SJSA1 (cell line): Measurements from ENCODE around the gene RAD51D. TPM values are rescaled to one million over a fixed set of nuclear protein-coding genes. Genes with fewer than 3 reads are reported as not detected.
A peak's percentile ranks its signal among the peaks of the same experiment; 100 is the strongest.
"Not testable (repeated sequence)": the region's sequence is repeated elsewhere in the genome, so short reads cannot be mapped to it uniquely, and the experiment has no call there.

Experiments used
- DNase-seq, 2 experiments: peaks; one replicate each; pipeline ENCODE4 v3.0.0-alpha.2; 2015 to 2020; ENCODE audit warnings: low spot score in 2 of 2, low read depth in 1 of 2
- H3K27ac ChIP-seq: fragments of 250-450 bp; sonication (Bioruptor Pico); 2 replicates; pipeline ENCODE4 v1.5.1; 2020; ENCODE audit warnings: mild to moderate bottlenecking, moderate library complexity
- H3K27me3 ChIP-seq: fragments of 250-450 bp; sonication (Bioruptor Pico); replicated peaks from 2 replicates; pipeline ENCODE4 v1.5.1; 2020; ENCODE audit warnings: mild to moderate bottlenecking, moderate library complexity
- H3K36me3 ChIP-seq: fragments of 250-450 bp; sonication (Bioruptor Pico); 2 replicates; pipeline ENCODE4 v1.5.1; 2020; ENCODE audit warnings: mild to moderate bottlenecking
- H3K4me1 ChIP-seq: fragments of 250-450 bp; sonication (Bioruptor Pico); replicated peaks from 2 replicates; pipeline ENCODE4 v1.6.1; 2021; ENCODE audit warnings: mild to moderate bottlenecking
- H3K4me3 ChIP-seq: fragments of 250-450 bp; sonication (Bioruptor Pico); 2 replicates; pipeline ENCODE4 v1.5.1; 2020; ENCODE audit warnings: mild to moderate bottlenecking
- H3K9me3 ChIP-seq: fragments of 250-450 bp; sonication (Bioruptor Pico); replicated peaks from 2 replicates; pipeline ENCODE4 v1.5.1; 2020; ENCODE audit warnings: mild to moderate bottlenecking
- total RNA-seq: library from RNA; depleted of rRNA; stranded (reverse); fragments of >200 nt; shearing (Covaris generic); gene quantifications from 2 replicates; pipeline ENCODE4 v1.2.3, GENCODE V29; 2014

RAD51D gene
- total RNA-seq, 1 experiment from 2014 or later = 13.7 TPM

GRCh38 chr17:35152421-35153140 is 32.9 kb upstream of the RAD51D start:
- Histone ChIP-seq H3K4me3 (no peak overlapping the region), H3K4me1 (no peaks in the 10 kb centered on the region), H3K27ac (no peak overlapping the region), H3K27me3 (peaks cover 4% of the 10 kb centered on the region; the same call in 1 of the 2 replicates), H3K36me3 (no peaks in the 10 kb centered on the region), H3K9me3 (no peaks in the 10 kb centered on the region)
- DNase-seq = no peak

DNA sequence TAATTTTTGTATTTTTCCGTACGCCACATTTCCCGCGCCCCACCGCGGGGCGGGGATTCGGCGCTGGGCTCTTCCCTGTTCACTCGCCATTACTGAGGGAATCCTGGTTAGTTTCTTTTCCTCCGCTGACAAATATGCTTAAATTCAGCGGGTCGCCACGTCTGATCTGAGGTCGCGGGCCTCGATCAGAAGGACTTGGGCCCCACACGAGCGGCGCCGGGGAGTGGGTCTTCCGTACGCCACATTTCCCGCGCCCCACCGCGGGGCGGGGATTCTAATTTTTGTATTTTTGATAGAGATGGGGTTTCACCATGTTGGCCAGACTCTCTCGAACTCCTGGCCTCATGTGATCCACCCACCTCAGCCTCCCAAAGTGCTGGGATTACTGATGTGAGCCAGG is 31.4 kb upstream of the RAD51D start:
- not testable (repeated sequence) for H3K27ac ChIP-seq, H3K4me1 ChIP-seq, H3K36me3 ChIP-seq, DNase-seq, H3K27me3 ChIP-seq, H3K4me3 ChIP-seq, H3K9me3 ChIP-seq

- Histone ChIP-seq H3K27me3 (peaks cover 4% of the 10 kb centered on the region; the same call in 1 of the 2 replicates), H3K27ac (no peak overlapping the region), H3K36me3 (no peaks in the 10 kb centered on the region), H3K4me3 (no peak overlapping the region), H3K4me1 (no peaks in the 10 kb centered on the region), H3K9me3 (no peaks in the 10 kb centered on the region)
- DNase-seq = no peak
These were observed 30.3 kb upstream of the RAD51D start for GRCh38 chr17:35149941-35150340.

DNA sequence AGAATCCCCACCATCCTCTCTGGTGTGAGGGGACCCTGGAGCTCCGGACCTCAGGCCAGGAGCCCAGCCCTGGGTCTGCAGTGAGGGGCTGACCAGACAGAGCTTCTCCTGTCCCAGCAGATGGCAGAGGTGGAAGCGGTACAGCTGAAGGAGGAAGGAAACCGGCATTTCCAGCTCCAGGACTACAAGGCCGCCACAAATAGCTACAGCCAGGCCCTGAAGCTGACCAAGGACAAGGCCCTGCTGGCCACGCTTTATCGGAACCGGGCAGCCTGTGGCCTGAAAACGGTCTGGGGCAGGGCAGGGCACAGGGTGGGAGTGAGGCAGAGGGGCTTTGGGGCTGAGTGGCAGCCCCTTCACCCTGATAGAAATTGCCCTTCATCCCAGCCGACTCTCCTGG is 28.5 kb upstream of the RAD51D start:
- Histone ChIP-seq H3K27ac (no peak overlapping the region), H3K27me3 (peaks cover 4% of the 10 kb centered on the region; the same call in 1 of the 2 replicates), H3K9me3 (no peaks in the 10 kb centered on the region), H3K4me1 (no peaks in the 10 kb centered on the region), H3K36me3 (no peaks in the 10 kb centered on the region), H3K4me3 (no peak overlapping the region)
- no peak for DNase-seq

DNA sequence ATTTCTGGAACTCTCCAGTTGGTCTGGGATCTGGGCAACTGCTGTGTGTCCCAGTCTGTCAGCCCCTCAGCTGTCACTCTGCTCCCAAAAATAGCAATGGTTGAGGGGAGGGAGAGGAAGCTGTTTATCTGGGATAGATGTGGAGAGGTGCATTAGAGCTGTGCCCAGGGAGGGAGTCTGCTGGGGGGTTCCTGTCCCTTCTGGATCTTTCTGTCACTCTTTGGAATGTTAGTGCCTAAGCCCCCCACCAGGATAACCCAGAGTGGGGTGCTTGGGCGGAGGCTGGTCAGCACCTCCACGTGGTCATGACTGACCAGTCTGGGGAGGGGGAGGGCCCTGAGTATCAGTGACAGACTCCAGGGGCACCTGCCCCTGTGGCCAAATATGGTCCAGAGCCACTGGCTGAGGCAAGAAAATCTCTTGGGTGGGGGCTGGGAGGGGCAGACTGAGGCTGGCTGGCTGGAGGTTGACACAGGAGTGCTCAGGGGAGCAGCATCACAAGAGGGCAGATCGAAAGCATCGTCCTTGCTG is 27.8 kb upstream of the RAD51D start, which contains the start of gene UNC45B:
Gene UNC45B, plus strand, starts transcription at position 443 of the 531 bp plus-strand sequence. CDS start 447 bp downstream, outside the sequence.
- no peaks in the 10 kb centered on the region for H3K4me1 ChIP-seq
- no peak for DNase-seq
- no peaks in the 10 kb centered on the region for H3K36me3 ChIP-seq
- no peak within 1 kb of the TSS for H3K4me3 ChIP-seq
- H3K27me3 ChIP-seq = peaks cover 3% of the 10 kb centered on the region; the same call in 1 of the 2 replicates
- no peaks in the 10 kb centered on the region for H3K9me3 ChIP-seq
- no peak within 1 kb of the TSS for H3K27ac ChIP-seq

GRCh38 chr17:35146214-35146833 is 26.7 kb upstream of the RAD51D start:
- H3K9me3 ChIP-seq = no peaks in the 10 kb centered on the region
- H3K4me3 ChIP-seq = no peak overlapping the region
- H3K4me1 ChIP-seq = no peaks in the 10 kb centered on the region
- H3K27ac ChIP-seq = no peak overlapping the region
- H3K27me3 ChIP-seq = no peaks in the 10 kb centered on the region
- no peak for DNase-seq
- peaks cover 5% of the 10 kb centered on the region; the same call in 1 of the 2 replicates for H3K36me3 ChIP-seq

DNA sequence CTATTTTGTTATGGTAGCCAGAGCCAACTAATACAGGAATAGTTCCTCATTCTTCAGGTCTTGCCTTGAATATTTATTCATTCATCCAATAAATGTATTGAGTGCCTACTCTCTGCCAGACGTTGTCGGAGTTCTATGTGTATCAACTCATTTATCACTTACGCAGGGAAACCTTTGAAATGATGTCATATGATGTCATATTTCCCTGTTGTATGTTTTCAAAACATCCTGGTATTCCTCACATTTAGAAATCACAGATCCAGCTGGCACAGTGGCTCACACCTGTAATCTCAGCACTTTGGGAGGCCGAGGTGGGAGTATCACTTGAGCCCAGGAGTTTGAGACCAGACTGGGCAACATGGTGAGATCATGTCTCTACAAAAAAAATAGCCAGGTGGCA is 25.2 kb upstream of the RAD51D start:
- H3K4me1 ChIP-seq = peaks cover 5% of the 10 kb centered on the region; the same call in 1 of the 2 replicates
- H3K36me3 ChIP-seq = peaks cover 6% of the 10 kb centered on the region
- H3K27me3 ChIP-seq = no peaks in the 10 kb centered on the region
- H3K27ac ChIP-seq = no peak overlapping the region
- no peak for DNase-seq
- no peak overlapping the region for H3K4me3 ChIP-seq
- no peaks in the 10 kb centered on the region for H3K9me3 ChIP-seq

- Histone ChIP-seq H3K27ac (no peak overlapping the region), H3K4me1 (peaks cover 5% of the 10 kb centered on the region; the same call in 1 of the 2 replicates), H3K9me3 (no peaks in the 10 kb centered on the region), H3K36me3 (peaks cover 27% of the 10 kb centered on the region), H3K4me3 (peak overlapping the region; percentile 79), H3K27me3 (no peaks in the 10 kb centered on the region)
- no peak for DNase-seq
These were observed 22.8 kb upstream of the RAD51D start for GRCh38 chr17:35142467-35142796.

- Histone ChIP-seq H3K9me3 (no peaks in the 10 kb centered on the region), H3K27ac (0 out of 2 replicates have a peak within 1 kb of the TSS, but pooled peaks have one; percentile 6), H3K36me3 (peaks cover 32% of the 10 kb centered on the region), H3K4me1 (peaks cover 5% of the 10 kb centered on the region; the same call in 1 of the 2 replicates), H3K27me3 (no peaks in the 10 kb centered on the region), H3K4me3 (peak within 1 kb of the TSS; percentile 79)
- DNase-seq = peak; percentile 69 to 77
These were observed 22.2 kb upstream of the RAD51D start, which contains the start of gene NLE1 for GRCh38 chr17:35141681-35142466. Gene NLE1 (minus strand): TSS chr17:35142303. CDS start chr17:35142275, 28 bp downstream.

DNA sequence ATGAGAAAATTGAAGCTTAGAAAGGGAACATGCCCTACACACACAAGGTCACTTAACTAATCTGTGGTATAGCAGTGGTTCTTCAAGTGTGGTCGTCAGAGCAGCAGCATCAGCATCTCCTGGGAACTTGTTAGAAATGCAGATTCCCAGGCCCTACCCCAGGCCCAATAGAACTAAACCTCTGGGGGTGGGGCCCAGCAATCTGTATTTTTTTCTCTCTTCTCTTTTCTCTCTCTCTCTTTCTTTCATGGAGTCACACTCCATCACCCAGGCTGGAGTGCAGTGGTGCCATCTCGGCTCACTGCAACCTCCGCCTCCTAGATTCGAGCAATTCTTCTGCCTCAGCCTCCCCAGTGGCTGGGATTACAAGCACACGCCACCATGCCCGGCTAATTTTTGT is 18.6 kb upstream of the RAD51D start:
- DNase-seq = no peak

DNA sequence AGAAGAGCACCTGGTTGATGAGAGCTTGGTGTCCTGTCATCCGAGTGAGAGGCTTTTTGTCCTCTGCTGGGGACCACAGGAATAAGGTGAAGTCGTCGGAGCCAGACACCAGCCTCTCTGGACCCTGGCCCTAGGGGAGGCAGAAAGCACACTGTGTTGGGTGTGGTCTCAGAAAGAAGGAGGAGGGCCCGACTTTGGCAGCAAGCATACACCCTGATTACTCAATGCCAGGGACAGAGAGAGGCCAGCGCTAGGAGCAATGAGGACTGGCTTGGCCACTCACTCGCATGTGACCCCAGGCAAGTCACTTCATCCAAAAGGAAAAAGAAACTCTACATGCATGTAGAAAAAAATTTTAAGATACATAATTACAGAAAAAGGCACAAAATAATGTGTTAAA is 15.7 kb upstream of the RAD51D start:
- Histone ChIP-seq H3K27ac (no peak overlapping the region), H3K27me3 (no peaks in the 10 kb centered on the region), H3K9me3 (no peaks in the 10 kb centered on the region), H3K36me3 (peaks cover 83% of the 10 kb centered on the region), H3K4me3 (no peak overlapping the region), H3K4me1 (no peaks in the 10 kb centered on the region)
- no peak for DNase-seq

More for the DNA sequence above, 18.6 kb upstream of the RAD51D start:
- Histone ChIP-seq H3K9me3 (no peaks in the 10 kb centered on the region), H3K4me3 (no peak overlapping the region), H3K36me3 (peaks cover 67% of the 10 kb centered on the region), H3K27ac (no peak overlapping the region), H3K4me1 (peaks cover 5% of the 10 kb centered on the region; the same call in 1 of the 2 replicates), H3K27me3 (no peaks in the 10 kb centered on the region)

GRCh38 chr17:35132816-35133550 is 13.3 kb upstream of the RAD51D start:
- H3K36me3 ChIP-seq = peaks cover 65% of the 10 kb centered on the region
- no peaks in the 10 kb centered on the region for H3K4me1 ChIP-seq
- no peak overlapping the region for H3K4me3 ChIP-seq
- no peaks in the 10 kb centered on the region for H3K9me3 ChIP-seq
- H3K27me3 ChIP-seq = no peaks in the 10 kb centered on the region
- no peak for DNase-seq
- no peak overlapping the region for H3K27ac ChIP-seq

DNA sequence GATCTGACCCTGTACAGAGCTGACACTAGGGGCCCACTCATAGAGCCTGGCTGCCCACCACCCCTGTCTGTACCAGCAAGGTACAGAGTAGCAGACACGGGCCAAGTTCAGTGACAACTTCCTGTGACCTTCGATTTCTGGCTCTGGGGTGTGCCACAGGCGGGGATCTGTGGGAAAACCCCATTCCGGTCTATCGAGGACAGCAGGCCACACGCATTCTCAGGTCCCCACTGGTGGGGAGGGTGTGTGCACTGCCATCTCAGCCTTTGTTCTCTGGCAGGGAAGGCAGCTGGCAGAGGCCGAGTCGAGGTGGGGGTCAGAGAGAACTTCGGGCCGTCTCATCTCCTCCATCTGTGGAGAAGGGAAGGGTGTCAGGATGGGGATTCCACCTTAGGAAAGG is 12.4 kb upstream of the RAD51D start:
- H3K36me3 ChIP-seq = peaks cover 58% of the 10 kb centered on the region
- H3K27me3 ChIP-seq = no peaks in the 10 kb centered on the region
- DNase-seq = no peak
- H3K4me1 ChIP-seq = no peaks in the 10 kb centered on the region
- H3K4me3 ChIP-seq = no peak overlapping the region
- no peaks in the 10 kb centered on the region for H3K9me3 ChIP-seq
- no peak overlapping the region for H3K27ac ChIP-seq
